ENCODE data around the gene SBF1.
"Not testable (repeated sequence)": the region's sequence is repeated elsewhere in the genome, so short reads cannot be mapped to it uniquely, and the experiment has no call there.

Gene SBF1

GRCh38 chr22:50415426-50415825 is 59.4 kb downstream of the SBF1 start:
- Histone ChIP-seq H3K79me2 (ENCODE audit: insufficient read depth, low read length) (no peaks in the 10 kb centered on the region), H3K27me3 (ENCODE audit: insufficient read depth, low read length) (no peaks in the 10 kb centered on the region), H3K4me3 (ENCODE audit: low read depth, low read length, poor library complexity, severe bottlenecking) (no peak overlapping the region), H3K9ac (ENCODE audit: low read length) (no peak overlapping the region), H3K27ac (ENCODE audit: low read depth, low read length, poor library complexity, severe bottlenecking) (no peak overlapping the region), H4K20me1 (ENCODE audit: insufficient read depth, low read length) (no peaks in the 10 kb centered on the region; the same call in 1 of the 2 replicates), H3F3A (ENCODE audit: insufficient read depth, low read length) (no peaks in the 10 kb centered on the region), H3K4me1 (ENCODE audit: insufficient read depth, low read length, severe bottlenecking) (no peaks in the 10 kb centered on the region), H3K9me2 (ENCODE audit: low read depth, low read length) (no peaks in the 10 kb centered on the region), H2AFZ (ENCODE audit: low read length) (no peak overlapping the region), H3K4me2 (ENCODE audit: low read length) (no peak overlapping the region), H3K36me3 (ENCODE audit: insufficient read depth, low read length) (peaks cover 71% of the 10 kb centered on the region), H3K9me3 (ENCODE audit: low read length) (no peaks in the 10 kb centered on the region)
- TF ChIP-seq, protein P1, sequence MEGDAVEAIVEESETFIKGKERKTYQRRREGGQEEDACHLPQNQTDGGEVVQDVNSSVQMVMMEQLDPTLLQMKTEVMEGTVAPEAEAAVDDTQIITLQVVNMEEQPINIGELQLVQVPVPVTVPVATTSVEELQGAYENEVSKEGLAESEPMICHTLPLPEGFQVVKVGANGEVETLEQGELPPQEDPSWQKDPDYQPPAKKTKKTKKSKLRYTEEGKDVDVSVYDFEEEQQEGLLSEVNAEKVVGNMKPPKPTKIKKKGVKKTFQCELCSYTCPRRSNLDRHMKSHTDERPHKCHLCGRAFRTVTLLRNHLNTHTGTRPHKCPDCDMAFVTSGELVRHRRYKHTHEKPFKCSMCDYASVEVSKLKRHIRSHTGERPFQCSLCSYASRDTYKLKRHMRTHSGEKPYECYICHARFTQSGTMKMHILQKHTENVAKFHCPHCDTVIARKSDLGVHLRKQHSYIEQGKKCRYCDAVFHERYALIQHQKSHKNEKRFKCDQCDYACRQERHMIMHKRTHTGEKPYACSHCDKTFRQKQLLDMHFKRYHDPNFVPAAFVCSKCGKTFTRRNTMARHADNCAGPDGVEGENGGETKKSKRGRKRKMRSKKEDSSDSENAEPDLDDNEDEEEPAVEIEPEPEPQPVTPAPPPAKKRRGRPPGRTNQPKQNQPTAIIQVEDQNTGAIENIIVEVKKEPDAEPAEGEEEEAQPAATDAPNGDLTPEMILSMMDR (IDR thresholded peaks at IDR 0.05; ENCODE audit: low read length) = no peak
- TF ChIP-seq EZH2 (IDR thresholded peaks at IDR 0.05; ENCODE audit: borderline replicate concordance, low read length) = no peak

DNA sequence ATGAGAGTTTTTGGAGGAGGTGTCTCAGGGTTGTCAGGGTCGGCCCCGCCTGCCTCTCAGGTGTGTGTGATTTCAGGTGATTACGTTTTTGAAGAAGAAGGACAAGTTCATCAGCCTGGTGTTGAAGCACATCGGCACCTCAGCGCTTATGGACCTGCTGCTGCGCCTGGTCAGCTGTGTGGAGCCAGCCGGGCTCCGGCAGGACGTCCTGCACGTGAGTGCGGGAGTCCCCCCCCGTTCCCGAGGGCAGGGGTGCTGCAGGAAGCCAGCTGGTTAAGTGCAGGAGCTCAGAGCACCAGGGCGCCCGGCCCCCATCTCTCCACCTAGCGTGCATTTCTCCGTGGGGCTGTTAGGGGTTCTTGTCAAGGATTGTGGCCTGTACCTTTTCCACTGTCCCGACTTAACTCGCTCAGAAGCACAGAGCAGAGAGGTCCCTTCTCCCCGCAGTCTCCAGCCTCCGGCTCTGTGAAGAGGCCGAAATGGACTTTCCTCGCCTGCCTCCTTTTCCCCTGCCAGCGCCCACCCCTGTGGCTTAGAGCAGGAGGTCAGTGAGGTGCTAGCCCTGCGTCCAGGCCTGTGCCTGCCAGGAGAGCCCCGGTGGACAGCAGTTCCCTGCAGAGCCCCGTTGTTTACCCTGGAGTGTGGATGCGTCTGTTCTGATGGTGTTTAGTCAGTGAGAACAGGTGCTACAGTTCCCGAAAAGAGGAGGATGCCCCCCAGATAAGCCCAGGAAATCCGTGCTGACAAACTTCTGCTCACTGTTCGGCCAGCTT is 60.2 kb downstream of the SBF1 start:
- H3K9ac ChIP-seq (ENCODE audit: low read length) = no peak overlapping the region
- no peaks in the 10 kb centered on the region for H3K9me2 ChIP-seq (ENCODE audit: low read depth, low read length)
- H4K20me1 ChIP-seq (ENCODE audit: insufficient read depth, low read length) = no peaks in the 10 kb centered on the region; the same call in 1 of the 2 replicates
- no peaks in the 10 kb centered on the region for H3K9me3 ChIP-seq (ENCODE audit: low read length)
- H3K4me1 ChIP-seq (ENCODE audit: insufficient read depth, low read length, severe bottlenecking) = no peaks in the 10 kb centered on the region
- no peaks in the 10 kb centered on the region for H3K27me3 ChIP-seq (ENCODE audit: insufficient read depth, low read length)
- H3K36me3 ChIP-seq (ENCODE audit: insufficient read depth, low read length) = peaks cover 67% of the 10 kb centered on the region
- no peaks in the 10 kb centered on the region for H3K79me2 ChIP-seq (ENCODE audit: insufficient read depth, low read length)
- no peak overlapping the region for H2AFZ ChIP-seq (ENCODE audit: low read length)
- no peak overlapping the region for H3K4me3 ChIP-seq (ENCODE audit: low read depth, low read length, poor library complexity, severe bottlenecking)
- H3F3A ChIP-seq (ENCODE audit: insufficient read depth, low read length) = no peaks in the 10 kb centered on the region
- TF ChIP-seq EZH2 (IDR thresholded peaks at IDR 0.05; ENCODE audit: borderline replicate concordance, low read length) = no peak
- TF ChIP-seq, protein P1 (IDR thresholded peaks at IDR 0.05; ENCODE audit: low read length) = no peak
- H3K27ac ChIP-seq (ENCODE audit: low read depth, low read length, poor library complexity, severe bottlenecking) = no peak overlapping the region
- H3K4me2 ChIP-seq (ENCODE audit: low read length) = no peak overlapping the region

DNA sequence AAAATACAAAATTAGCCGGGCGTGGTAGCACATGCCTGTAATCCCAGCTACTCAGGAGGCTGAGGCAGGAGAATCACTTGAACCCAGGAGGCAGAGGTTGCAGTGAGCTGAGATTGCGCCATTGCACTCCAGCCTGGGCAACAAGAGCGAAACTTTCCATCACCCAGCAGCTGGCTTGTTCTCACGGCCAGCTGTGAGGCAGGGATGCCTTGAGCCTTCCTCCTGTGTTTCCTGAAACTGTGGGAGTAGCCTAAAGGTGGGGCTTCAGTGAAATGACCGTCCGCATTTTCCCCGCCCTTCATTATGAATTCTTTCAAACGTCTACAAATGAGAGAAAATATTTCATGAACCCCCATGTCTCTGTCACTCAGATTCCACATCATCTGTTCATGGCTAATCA is 65.9 kb downstream of the SBF1 start:
- not testable (repeated sequence) for H3K4me3 ChIP-seq (ENCODE audit: low read depth, low read length, poor library complexity, severe bottlenecking); H3K9me3 ChIP-seq (ENCODE audit: low read length); H3K27ac ChIP-seq (ENCODE audit: low read depth, low read length, poor library complexity, severe bottlenecking); H2AFZ ChIP-seq (ENCODE audit: low read length); H3K4me1 ChIP-seq (ENCODE audit: insufficient read depth, low read length, severe bottlenecking); H4K20me1 ChIP-seq (ENCODE audit: insufficient read depth, low read length); H3K9ac ChIP-seq (ENCODE audit: low read length); H3K4me2 ChIP-seq (ENCODE audit: low read length); H3K9me2 ChIP-seq (ENCODE audit: low read depth, low read length); H3K79me2 ChIP-seq (ENCODE audit: insufficient read depth, low read length); H3K27me3 ChIP-seq (ENCODE audit: insufficient read depth, low read length); H3F3A ChIP-seq (ENCODE audit: insufficient read depth, low read length)
- peaks cover 52% of the 10 kb centered on the region for H3K36me3 ChIP-seq (ENCODE audit: insufficient read depth, low read length)

- Histone ChIP-seq H3K4me1 (ENCODE audit: insufficient read depth, low read length, severe bottlenecking) (peaks cover 6% of the 10 kb centered on the region), H3K9me3 (ENCODE audit: low read length) (no peaks in the 10 kb centered on the region), H3K4me3 (ENCODE audit: low read depth, low read length, poor library complexity, severe bottlenecking) (no peak overlapping the region), H3K27me3 (ENCODE audit: insufficient read depth, low read length) (no peaks in the 10 kb centered on the region), H3K9me2 (ENCODE audit: low read depth, low read length) (no peaks in the 10 kb centered on the region), H3K79me2 (ENCODE audit: insufficient read depth, low read length) (no peaks in the 10 kb centered on the region), H3K27ac (ENCODE audit: low read depth, low read length, poor library complexity, severe bottlenecking) (no peak overlapping the region), H3K9ac (ENCODE audit: low read length) (no peak overlapping the region), H4K20me1 (ENCODE audit: insufficient read depth, low read length) (no peaks in the 10 kb centered on the region), H2AFZ (ENCODE audit: low read length) (no peak overlapping the region), H3K4me2 (ENCODE audit: low read length) (no peak overlapping the region), H3F3A (ENCODE audit: insufficient read depth, low read length) (no peaks in the 10 kb centered on the region), H3K36me3 (ENCODE audit: insufficient read depth, low read length) (peaks cover 47% of the 10 kb centered on the region)
- no peak for TF ChIP-seq EZH2 (IDR thresholded peaks at IDR 0.05; ENCODE audit: borderline replicate concordance, low read length)
Measured at GRCh38 chr22:50408311-50408710, 66.5 kb downstream of the SBF1 start.
